GM12878 (cell line): ENCODE results near the gene SLC37A3. TPM values are rescaled to one million over a fixed set of nuclear protein-coding genes. Genes with fewer than 3 reads are reported as not detected.

Source experiments
- ATAC-seq: fragments of 200-7000 bp; cut with Tn5 transposase; 3 replicates; pipeline ENCODE4 v1.9.1; 2020; ENCODE audit warnings: mild to moderate bottlenecking, moderate library complexity
- BruUV-seq: library from RNA; stranded (reverse); fragments of 400-500 nt; replicated peaks from 2 replicates; lab custom pipeline; 2021; lab: Mats Ljungman, UMichigan
- CTCF ChIA-PET: fragments of 300-600 bp; sonication (Branson Sonifier 250); formaldehyde crosslinking; extraction: SDS; loops from one replicate; lab custom pipeline; 2021; ENCODE audit warnings: inconsistent platforms; lab: Yijun Ruan, JAX
- POLR2A ChIA-PET: fragments of 350-600 bp; formaldehyde crosslinking; extraction: SDS; loops from one replicate; lab custom pipeline; 2021; ENCODE audit warnings: inconsistent platforms; lab: Charles Lee
- RAD21 ChIA-PET: fragments of 300-600 bp; sonication (Branson Sonifier 250); formaldehyde crosslinking; loops from one replicate; lab custom pipeline; 2023; ENCODE audit warnings: antibody characterized with exemption; ENCODE audit not compliant: unreplicated experiment; lab: Charles Lee
- SMC1A ChIA-PET: fragments of 300-600 bp; sonication (Branson Sonifier 250); formaldehyde crosslinking; loops from one replicate; lab custom pipeline; 2023; ENCODE audit not compliant: unreplicated experiment, uncharacterized antibody; lab: Charles Lee
- DNase-seq: peaks from one replicate; pipeline ENCODE4 v3.0.0-alpha.2; 2011; ENCODE audit warnings: low read depth, low spot score
- FAIRE-seq: peaks from 3 replicates; lab custom pipeline; 2011; peaks lifted over from hg19 to GRCh38; lab: Jason Lieb, UNC
- H2AFZ ChIP-seq: 2 replicates; pipeline ENCODE4 v1.6.0; 2011; ENCODE audit warnings: low read depth, low read length, control low read depth; ENCODE audit not compliant: control insufficient read depth
- H3K27ac ChIP-seq: 2 replicates; pipeline ENCODE4 v1.5.1; 2011; ENCODE audit warnings: control low read depth; ENCODE audit not compliant: control insufficient read depth, insufficient read depth
- H3K27me3 ChIP-seq, 2 experiments: replicated peaks in 1 of 2; 2 replicates each; pipeline versions ENCODE4 v1.6.0 to v1.6.1; 2011; ENCODE audit warnings: low read length in 1 of 2; ENCODE audit not compliant: control insufficient read depth in 2 of 2, insufficient read depth in 2 of 2
- H3K36me3 ChIP-seq, 2 experiments: 2 replicates each; pipeline ENCODE4 v1.5.1; 2011; ENCODE audit warnings: low read length in 1 of 2; ENCODE audit not compliant: control insufficient read depth in 2 of 2, insufficient read depth in 2 of 2
- H3K4me1 ChIP-seq: 2 replicates; pipeline ENCODE4 v1.6.1; 2011; ENCODE audit warnings: mild to moderate bottlenecking, low read length, moderate library complexity, mixed read lengths; ENCODE audit not compliant: control insufficient read depth, insufficient read depth
- H3K4me2 ChIP-seq: 2 replicates; pipeline ENCODE4 v1.6.0; 2011; ENCODE audit warnings: control low read depth; ENCODE audit not compliant: control insufficient read depth, insufficient read depth
- H3K4me3 ChIP-seq: fragments of 200-600 bp; sonication (generic); 2 replicates; pipeline ENCODE4 v1.5.1; 2016
- H3K79me2 ChIP-seq: 2 replicates; pipeline ENCODE4 v1.6.0; 2011; ENCODE audit warnings: low read length; ENCODE audit not compliant: control insufficient read depth, insufficient read depth
- H3K9ac ChIP-seq: 2 replicates; pipeline ENCODE4 v1.8.0; 2011; ENCODE audit warnings: low read length, control low read depth, mixed read lengths; ENCODE audit not compliant: control insufficient read depth, insufficient read depth
- H3K9me3 ChIP-seq: replicated peaks from 3 replicates; pipeline ENCODE4 v1.5.1; 2011; ENCODE audit warnings: mild to moderate bottlenecking, low read length; ENCODE audit not compliant: control insufficient read depth, insufficient read depth
- H4K20me1 ChIP-seq: 2 replicates; pipeline ENCODE4 v1.6.0; 2011; ENCODE audit not compliant: control insufficient read depth, insufficient read depth
- ASH2L ChIP-seq: fragments of 300-600, 200-600 bp; sonication (generic); IDR thresholded peaks from 2 replicates; pipeline ENCODE4 v1.6.1; 2017; ENCODE audit warnings: low read depth, mild to moderate bottlenecking, borderline replicate concordance
- CHD4 ChIP-seq: fragments of 200-600 bp; sonication (generic); IDR thresholded peaks from 2 replicates; pipeline ENCODE4 v1.6.1; 2016; ENCODE audit warnings: mild to moderate bottlenecking
- ETV6 ChIP-seq, 2 experiments: fragments of 450-650 bp in 1 of 2; IDR thresholded peaks in 1 of 2; conservative IDR thresholded peaks in 1 of 2; 2 replicates each; pipeline ENCODE4 v1.6.1; 2014; ENCODE audit warnings: antibody characterized with exemption in 1 of 2, borderline replicate concordance in 1 of 2, low read depth in 1 of 2, mild to moderate bottlenecking in 1 of 2, moderate library complexity in 1 of 2
- MTA2 ChIP-seq: fragments of 450-650 bp; IDR thresholded peaks from 2 replicates; pipeline ENCODE4 v1.6.1; 2016; ENCODE audit warnings: low read depth, mild to moderate bottlenecking, moderate library complexity
- MXI1 ChIP-seq: fragments of 150-350 bp; IDR thresholded peaks from 2 replicates; pipeline ENCODE4 v1.6.1; 2011; ENCODE audit warnings: low read depth, mild to moderate bottlenecking, inconsistent platforms, low read length, improper control_type of control experiment
- MYB ChIP-seq: fragments of 150-350 bp; IDR thresholded peaks from 2 replicates; pipeline ENCODE4 v1.6.1; 2014; ENCODE audit warnings: mild to moderate bottlenecking, low read depth, low read length, borderline replicate concordance
- NFIC ChIP-seq: IDR thresholded peaks from 2 replicates; pipeline ENCODE4 v1.6.1; 2012; ENCODE audit warnings: low read depth, mild to moderate bottlenecking, inconsistent platforms, low read length, moderate library complexity
- NFYA ChIP-seq: IDR thresholded peaks from 2 replicates; pipeline ENCODE4 v1.6.1; 2011; ENCODE audit warnings: low read depth, mild to moderate bottlenecking, low read length, improper control_type of control experiment, borderline replicate concordance
- RAD51 ChIP-seq: fragments of 450-650 bp; IDR thresholded peaks from 2 replicates; pipeline ENCODE4 v1.6.1; 2016; ENCODE audit warnings: moderate library complexity, mild to moderate bottlenecking, inconsistent platforms
- RELA ChIP-seq: fragments of 450-650 bp; IDR thresholded peaks from 2 replicates; pipeline ENCODE4 v1.8.0; 2014; ENCODE audit warnings: borderline replicate concordance; ENCODE audit not compliant: partially characterized antibody
- SMARCA5 ChIP-seq: fragments of 450-650 bp; IDR thresholded peaks from 2 replicates; pipeline ENCODE4 v1.6.1; 2017; ENCODE audit warnings: mild to moderate bottlenecking
- SREBF1 ChIP-seq: IDR thresholded peaks from 2 replicates; pipeline ENCODE4 v1.6.1; 2012; ENCODE audit warnings: mild to moderate bottlenecking, low read length
- STAT1 ChIP-seq: fragments of 450-650 bp; conservative IDR thresholded peaks from 2 replicates; pipeline ENCODE4 v1.6.1; 2014; ENCODE audit warnings: antibody characterized with exemption, mild to moderate bottlenecking
- STAT3 ChIP-seq: IDR thresholded peaks from 2 replicates; pipeline ENCODE4 v1.6.1; 2011; ENCODE audit warnings: low read depth, low read length, improper control_type of control experiment
- ZNF592 ChIP-seq: fragments of 450-650 bp; IDR thresholded peaks from 2 replicates; pipeline ENCODE4 v1.6.1; 2017; ENCODE audit warnings: mild to moderate bottlenecking, moderate library complexity
- ZNF622 ChIP-seq: fragments of 450-650 bp; IDR thresholded peaks from 2 replicates; pipeline ENCODE4 v1.6.1; 2017; ENCODE audit warnings: mild to moderate bottlenecking, inconsistent platforms
- WGBS: methylation state at CpG from one replicate; pipeline ENCODE4 v1.1.6; 2016; ENCODE audit warnings: low lambda C conversion rate; ENCODE audit not compliant: insufficient replicate concordance, insufficient coverage; ENCODE audit errors: missing lambda C conversion rate; 5-methylcytosine and 5-hydroxymethylcytosine counted together
- in situ Hi-C: fragments of 300-500 bp; cut with MboI; formaldehyde crosslinking; loops from 9 replicates; pipeline ENCODE4 v1.14.3; 2018; ENCODE audit warnings: mixed read lengths
- intact Hi-C: fragments of 100-400 bp; cut with micrococcal nuclease; formaldehyde crosslinking; loops from one replicate; pipeline ENCODE4 v1.14.2; 2022; ENCODE audit not compliant: unreplicated experiment
- polyA plus RNA-seq, 11 experiments: library from polyadenylated mRNA; depleted of rRNA in 4 of 11; unstranded in 6 of 11; stranded (reverse) in 5 of 11; fragments of >200 nt; fragmentation: Nextera tagmentation in 4 of 11; fragmentation: Illumina TruSeq in 1 of 11; extraction: Ambion mirVana in 4 of 11; extraction: Trizol in 1 of 11; gene quantifications; 1 replicate in 1 of 11; 2 replicates in 10 of 11; pipeline versions ENCODE4 v1.2.1 to v1.2.3, GENCODE V29; 2011 to 2016; ENCODE audit warnings: inconsistent platforms in 2 of 11, missing spikeins in 2 of 11, low read depth in 1 of 11
- total RNA-seq, 4 experiments: library from RNA; depleted of rRNA in 3 of 4; stranded (reverse); fragments of >200 nt in 3 of 4; fragmentation: Illumina TruSeq in 1 of 4; extraction: Trizol in 1 of 4; gene quantifications; 2 replicates each; pipeline versions ENCODE4 v1.2.1 to v1.2.3, GENCODE V29; 2013 to 2021
- TF ChIP-seq, protein P1 (sequence below): fragments of 150-350 bp; IDR thresholded peaks from 2 replicates; pipeline ENCODE4 v1.6.1; 2014; ENCODE audit warnings: mild to moderate bottlenecking, low read depth, low read length
- TF ChIP-seq, protein P2 (sequence below): fragments of 450-650 bp; IDR thresholded peaks from 2 replicates; pipeline ENCODE4 v1.6.1; 2016; ENCODE audit warnings: mild to moderate bottlenecking

SLC37A3 gene
- total and polyA plus RNA-seq, 10 of the 15 experiments (the other 5 are each of a cell fraction or from before 2014, with no cell fraction given): 3.7 to 13.6 (median 11.0) TPM

DNA sequence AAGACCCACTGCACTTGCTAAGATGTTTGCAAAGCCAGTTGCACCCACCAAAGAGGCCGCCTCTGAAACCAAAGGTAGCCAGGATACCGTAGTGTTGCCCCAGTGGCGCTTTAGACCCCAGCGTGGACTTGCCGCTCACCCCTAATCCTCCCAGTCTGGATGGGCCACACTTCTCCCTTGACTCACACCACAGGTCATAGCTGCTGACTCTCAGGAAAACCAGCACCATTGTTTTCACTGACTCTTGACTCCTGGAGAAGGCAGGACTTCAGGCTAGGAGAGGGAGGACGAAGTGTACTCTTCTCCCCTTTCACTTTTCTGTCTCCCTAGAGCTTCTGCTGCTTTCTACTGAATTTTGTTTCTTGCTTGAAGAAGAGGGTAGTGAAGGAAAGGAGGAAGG lies 27.8 kb upstream of the SLC37A3 start:
- DNase-seq: no peak
- no peaks in the 10 kb centered on the region for H3K4me1 ChIP-seq
- no peak for ATAC-seq
- POLR2A ChIA-PET: no interaction called here
- H3K4me3 ChIP-seq: no peak overlapping the region
- H2AFZ ChIP-seq: no peak overlapping the region
- TF ChIP-seq RAD51 (no peak), NFYA (no peak), NFIC (no peak), SREBF1 (no peak), MXI1 (no peak), STAT3 (no peak), SMARCA5 (no peak), MYB (no peak), CHD4 (no peak), STAT1 (no peak), ASH2L (no peak), ETV6 (conservative IDR thresholded peaks at IDR 0.05 in 1 of 2, IDR thresholded peaks at IDR 0.05 in 1 of 2; ENCODE audit: borderline replicate concordance in 1 of 2, low read depth in 1 of 2) (no peak), ZNF592 (no peak), MTA2 (no peak), ZNF622 (no peak), RELA (no peak)
- TF ChIP-seq, protein P1, sequence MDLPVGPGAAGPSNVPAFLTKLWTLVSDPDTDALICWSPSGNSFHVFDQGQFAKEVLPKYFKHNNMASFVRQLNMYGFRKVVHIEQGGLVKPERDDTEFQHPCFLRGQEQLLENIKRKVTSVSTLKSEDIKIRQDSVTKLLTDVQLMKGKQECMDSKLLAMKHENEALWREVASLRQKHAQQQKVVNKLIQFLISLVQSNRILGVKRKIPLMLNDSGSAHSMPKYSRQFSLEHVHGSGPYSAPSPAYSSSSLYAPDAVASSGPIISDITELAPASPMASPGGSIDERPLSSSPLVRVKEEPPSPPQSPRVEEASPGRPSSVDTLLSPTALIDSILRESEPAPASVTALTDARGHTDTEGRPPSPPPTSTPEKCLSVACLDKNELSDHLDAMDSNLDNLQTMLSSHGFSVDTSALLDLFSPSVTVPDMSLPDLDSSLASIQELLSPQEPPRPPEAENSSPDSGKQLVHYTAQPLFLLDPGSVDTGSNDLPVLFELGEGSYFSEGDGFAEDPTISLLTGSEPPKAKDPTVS: no peak
- TF ChIP-seq, protein P2, sequence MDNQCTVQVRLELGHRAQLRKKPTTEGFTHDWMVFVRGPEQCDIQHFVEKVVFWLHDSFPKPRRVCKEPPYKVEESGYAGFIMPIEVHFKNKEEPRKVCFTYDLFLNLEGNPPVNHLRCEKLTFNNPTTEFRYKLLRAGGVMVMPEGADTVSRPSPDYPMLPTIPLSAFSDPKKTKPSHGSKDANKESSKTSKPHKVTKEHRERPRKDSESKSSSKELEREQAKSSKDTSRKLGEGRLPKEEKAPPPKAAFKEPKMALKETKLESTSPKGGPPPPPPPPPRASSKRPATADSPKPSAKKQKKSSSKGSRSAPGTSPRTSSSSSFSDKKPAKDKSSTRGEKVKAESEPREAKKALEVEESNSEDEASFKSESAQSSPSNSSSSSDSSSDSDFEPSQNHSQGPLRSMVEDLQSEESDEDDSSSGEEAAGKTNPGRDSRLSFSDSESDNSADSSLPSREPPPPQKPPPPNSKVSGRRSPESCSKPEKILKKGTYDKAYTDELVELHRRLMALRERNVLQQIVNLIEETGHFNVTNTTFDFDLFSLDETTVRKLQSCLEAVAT: no peak
- intact Hi-C loops: no loop called here
- H3K79me2 ChIP-seq: no peaks in the 10 kb centered on the region
- CTCF ChIA-PET: no interaction called here
- SMC1A ChIA-PET: no interaction called here
- RAD21 ChIA-PET: no interaction called here
- no peaks in the 10 kb centered on the region for H3K36me3 ChIP-seq
- no peak overlapping the region for H3K4me2 ChIP-seq
- H3K9me3 ChIP-seq: no peaks in the 10 kb centered on the region
- no peaks in the 10 kb centered on the region for H4K20me1 ChIP-seq
- no peak for FAIRE-seq
- BruUV-seq: no TSS peak
- H3K27me3 ChIP-seq: no peaks in the 10 kb centered on the region
- in situ Hi-C loops: no loop called here
- 73% methylated on average over 6 of the region's 6 CpGs for WGBS
- H3K27ac ChIP-seq: no peak overlapping the region
- H3K9ac ChIP-seq: no peak overlapping the region
